ENCODE data around the gene CORO7. TPM values are rescaled to one million over a fixed set of nuclear protein-coding genes. Genes with fewer than 3 reads are reported as not detected.
A peak's percentile ranks its signal among the peaks of the same experiment; 100 is the strongest.

The CORO7 gene
- polyA plus RNA-seq, 3 donors: 44.7 to 181 (median 68.4) TPM

- Histone ChIP-seq H3K79me2 (ENCODE audit: insufficient read depth, low read length) (no peaks in the 10 kb centered on the region), H3K4me3 (replicated peaks in 1 of 3; ENCODE audit: low read depth in 2 of 3, low read length in 3 of 3) (no peak overlapping the region), H3K9me3 (replicated peaks in 1 of 2; ENCODE audit: control insufficient read depth in 1 of 2, insufficient read depth in 1 of 2, low read length in 2 of 2) (no peaks in the 10 kb centered on the region), H3K4me1 (ENCODE audit: control insufficient read depth in 1 of 2, insufficient read depth in 2 of 2, low read length in 2 of 2) (peaks cover 19 to 21% of the 10 kb centered on the region in 2 donors), H4K20me1 (ENCODE audit: insufficient read depth, low read length) (no peaks in the 10 kb centered on the region), H3K36me3 (replicated peaks in 1 of 2; ENCODE audit: control insufficient read depth in 1 of 2, insufficient read depth in 2 of 2, low read length in 2 of 2) (peaks cover 57 to 65% of the 10 kb centered on the region in 2 donors), H3K4me2 (replicated peaks; ENCODE audit: extremely low read depth, low read length, poor library complexity, severe bottlenecking) (no peak overlapping the region), H3K27ac (ENCODE audit: low read depth in 1 of 2, low read length in 2 of 2) (no peak overlapping the region), H3K27me3 (ENCODE audit: control insufficient read depth in 2 of 2, insufficient read depth in 2 of 2, low read length in 2 of 2) (no peaks in the 10 kb centered on the region), H3K9ac (ENCODE audit: insufficient read depth, low read length, poor library complexity, severe bottlenecking) (no peak overlapping the region), H2AFZ (ENCODE audit: insufficient read depth, low read depth, low read length, poor library complexity, severe bottlenecking) (no peak overlapping the region)
- DNase-seq: no peak
- Mint-ChIP-seq H3K4me1 (peaks cover 19% of the 10 kb centered on the region), H3K36me3 (peaks cover 48 to 63% of the 10 kb centered on the region in 2 donors), H3K4me3 (no peak overlapping the region), H3K27ac (no peak overlapping the region), H3K9me3 (peaks cover 0 to 2% (median 0%) of the 10 kb centered on the region in 7 donors), H3K27me3 (ENCODE audit: low read depth in 3 of 3) (peaks cover 0 to 1% (median 0%) of the 10 kb centered on the region in 3 donors)
- intact Hi-C loops (cut with micrococcal nuclease): no loop called here
- no peak for TF ChIP-seq CTCF (IDR thresholded peaks at IDR 0.05)
- WGBS (ENCODE audit: insufficient coverage): 79% methylated on average over 7 of the region's 10 CpGs
Observed at GRCh38 chr16:4455951-4456350, 39.6 kb upstream of the CORO7 start.

- H3K27me3 Mint-ChIP-seq (ENCODE audit: low read depth in 3 of 3): no peaks in the 10 kb centered on the region
Observed at GRCh38 chr16:4455081-4455480, 38.7 kb upstream of the CORO7 start.

More at GRCh38 chr16:4455081-4455480, 38.7 kb upstream of the CORO7 start:
- H3K9me3 Mint-ChIP-seq: no peaks in the 10 kb centered on the region
- Histone ChIP-seq H3K27ac (ENCODE audit: low read depth in 1 of 2, low read length in 2 of 2) (no peak overlapping the region), H3K9me3 (replicated peaks in 1 of 2; ENCODE audit: control insufficient read depth in 1 of 2, insufficient read depth in 1 of 2, low read length in 2 of 2) (no peaks in the 10 kb centered on the region), H3K27me3 (ENCODE audit: control insufficient read depth in 2 of 2, insufficient read depth in 2 of 2, low read length in 2 of 2) (no peaks in the 10 kb centered on the region), H3K4me2 (replicated peaks; ENCODE audit: extremely low read depth, low read length, poor library complexity, severe bottlenecking) (no peak overlapping the region), H3K4me3 (replicated peaks in 1 of 3; ENCODE audit: low read depth in 2 of 3, low read length in 3 of 3) (no peak overlapping the region), H3K36me3 (replicated peaks in 1 of 2; ENCODE audit: control insufficient read depth in 1 of 2, insufficient read depth in 2 of 2, low read length in 2 of 2) (peaks cover 65 to 72% of the 10 kb centered on the region in 2 donors), H2AFZ (ENCODE audit: insufficient read depth, low read depth, low read length, poor library complexity, severe bottlenecking) (no peak overlapping the region), H3K9ac (ENCODE audit: insufficient read depth, low read length, poor library complexity, severe bottlenecking) (no peak overlapping the region), H3K79me2 (ENCODE audit: insufficient read depth, low read length) (no peaks in the 10 kb centered on the region), H3K4me1 (ENCODE audit: control insufficient read depth in 1 of 2, insufficient read depth in 2 of 2, low read length in 2 of 2) (peaks cover 18 to 19% of the 10 kb centered on the region in 2 donors), H4K20me1 (ENCODE audit: insufficient read depth, low read length) (no peaks in the 10 kb centered on the region)
- DNase-seq: no peak
- peak overlapping the region in 3 of 7 donors; percentile 31 to 62 (median 57) for H3K27ac Mint-ChIP-seq
- no peak for TF ChIP-seq CTCF (IDR thresholded peaks at IDR 0.05)
- no peak overlapping the region for H3K4me3 Mint-ChIP-seq
- WGBS (ENCODE audit: insufficient coverage): 99% methylated on average over 12 of the region's 14 CpGs
- peaks cover 54 to 69% of the 10 kb centered on the region in 2 donors for H3K36me3 Mint-ChIP-seq
- intact Hi-C loops (cut with micrococcal nuclease): no loop called here
- H3K4me1 Mint-ChIP-seq: peaks cover 17% of the 10 kb centered on the region

All from CD14-positive monocyte (primary cell).